ENCODE results near the gene PLCB1.

Gene PLCB1

DNA sequence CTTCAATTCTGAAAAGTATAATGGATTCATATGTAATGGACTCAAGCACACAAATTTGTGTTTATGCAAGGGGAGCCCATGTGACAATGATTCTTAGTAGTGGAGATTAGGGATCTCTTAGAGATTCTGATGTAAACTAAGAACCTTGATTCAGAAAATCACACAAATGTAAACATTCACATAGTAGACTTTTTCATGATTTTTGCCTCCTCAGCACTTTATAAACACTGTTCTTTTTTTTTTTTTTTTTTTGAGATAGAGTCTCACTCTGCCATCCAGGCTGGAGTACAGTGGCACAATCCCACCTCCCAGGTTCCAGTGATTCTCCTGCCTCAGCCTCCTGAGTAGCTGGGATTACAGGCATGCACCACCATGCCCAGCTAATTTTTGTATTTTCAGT is 766.8 kb downstream of the PLCB1 start:
- DNase-seq (ENCODE audit: low spot score): no peak

DNA sequence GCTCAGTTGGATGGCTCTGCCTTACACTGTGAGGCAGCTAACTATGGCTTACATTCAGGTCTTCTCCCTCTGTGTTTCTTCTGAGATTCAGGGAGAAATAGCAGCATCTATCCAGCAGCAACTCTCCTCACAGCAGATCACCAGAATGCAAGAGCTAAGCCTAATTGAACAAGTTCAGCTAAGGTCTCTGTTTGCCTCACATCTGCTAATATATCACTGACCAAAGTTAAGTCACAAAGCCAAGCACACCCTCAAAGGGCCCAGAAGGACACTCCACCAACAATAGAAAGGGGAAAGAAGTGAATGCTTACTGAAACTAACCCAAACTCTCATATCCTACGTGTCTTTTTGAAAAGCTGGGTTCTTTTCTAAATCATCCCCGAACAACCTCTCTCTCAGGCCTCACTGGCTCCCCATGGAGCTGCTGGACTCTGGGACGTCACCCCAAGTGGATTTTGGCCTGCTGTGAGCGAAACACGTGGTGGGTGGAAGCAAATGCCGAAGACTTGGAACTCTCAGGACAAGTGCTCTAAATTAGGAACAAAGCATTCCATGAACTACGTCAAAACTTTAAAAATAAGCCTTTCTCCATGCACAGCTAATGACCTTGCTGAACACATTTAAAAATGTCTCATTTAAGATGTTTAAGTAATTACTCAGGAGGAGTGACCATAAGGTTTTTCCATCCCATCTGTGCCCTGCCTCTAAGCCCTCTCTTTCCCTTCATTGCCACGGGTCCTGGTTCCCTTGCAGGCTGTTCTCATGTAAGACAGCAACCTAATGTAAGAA is 769.4 kb downstream of the PLCB1 start:
- no peak for DNase-seq (ENCODE audit: low spot score)

DNA sequence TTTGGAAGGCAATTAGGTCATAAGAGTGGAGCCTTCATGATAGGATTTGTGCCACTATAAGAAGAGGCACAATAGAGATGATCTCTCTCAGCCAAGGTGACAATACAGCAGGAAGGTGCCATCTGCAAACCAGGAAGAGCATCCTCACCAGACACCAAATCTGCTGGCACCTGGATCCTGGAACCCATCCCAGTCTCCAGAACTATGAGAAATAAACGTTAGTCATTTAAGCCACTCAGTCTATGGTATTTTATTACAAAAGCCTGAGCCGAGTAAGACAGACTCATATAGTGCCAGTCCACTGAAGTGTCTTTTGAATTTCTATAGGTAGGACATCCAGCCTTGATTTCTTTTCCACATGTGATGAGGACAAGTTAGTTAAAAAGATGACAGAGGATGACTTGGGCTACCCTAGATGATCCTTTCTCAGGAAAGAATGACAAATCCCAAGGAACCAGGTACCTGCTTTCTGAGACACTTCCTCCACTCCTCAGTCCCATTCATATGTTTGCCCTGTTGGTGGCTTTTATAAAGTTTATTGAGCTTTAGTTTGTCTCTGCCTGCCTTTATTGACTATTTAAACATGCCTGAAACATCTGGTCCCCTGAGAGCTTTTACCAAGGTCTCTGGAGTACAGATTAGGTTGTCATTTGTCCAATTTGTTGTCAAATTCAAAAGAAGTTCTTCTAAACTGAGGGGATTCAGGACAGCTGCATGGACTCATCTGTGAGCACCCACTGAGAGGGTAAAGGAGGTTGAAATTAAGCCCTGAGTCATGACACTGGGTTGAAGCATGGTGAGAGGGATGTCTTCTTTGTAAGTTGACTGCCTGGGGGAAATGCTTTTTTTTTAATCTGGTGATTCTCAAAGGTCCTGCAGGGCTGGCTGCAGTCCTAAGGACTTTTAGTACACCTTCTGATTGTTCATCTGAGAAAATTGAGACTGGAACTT is 771.9 kb downstream of the PLCB1 start:
- DNase-seq (ENCODE audit: low spot score): no peak

DNA sequence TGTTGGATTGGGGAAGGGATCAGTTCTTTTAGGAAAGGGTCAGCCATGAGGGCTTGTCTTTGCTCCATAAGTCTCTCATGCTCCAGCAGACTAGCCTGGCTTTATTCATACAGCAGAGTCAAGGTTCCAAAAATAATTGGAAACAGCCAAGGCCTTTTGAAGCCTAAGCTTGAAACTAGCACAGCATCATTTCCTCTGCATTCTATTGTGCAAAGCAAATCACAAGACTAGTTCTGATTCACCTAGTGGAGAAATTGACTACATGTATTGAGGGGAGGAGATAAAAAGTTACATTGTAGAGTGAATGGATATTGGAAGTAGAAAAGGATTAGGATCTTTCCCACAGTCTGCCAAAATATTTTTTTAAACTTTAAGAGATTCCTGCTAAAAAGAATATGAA is 777.5 kb downstream of the PLCB1 start:
- no peak for DNase-seq (ENCODE audit: low spot score)

DNA sequence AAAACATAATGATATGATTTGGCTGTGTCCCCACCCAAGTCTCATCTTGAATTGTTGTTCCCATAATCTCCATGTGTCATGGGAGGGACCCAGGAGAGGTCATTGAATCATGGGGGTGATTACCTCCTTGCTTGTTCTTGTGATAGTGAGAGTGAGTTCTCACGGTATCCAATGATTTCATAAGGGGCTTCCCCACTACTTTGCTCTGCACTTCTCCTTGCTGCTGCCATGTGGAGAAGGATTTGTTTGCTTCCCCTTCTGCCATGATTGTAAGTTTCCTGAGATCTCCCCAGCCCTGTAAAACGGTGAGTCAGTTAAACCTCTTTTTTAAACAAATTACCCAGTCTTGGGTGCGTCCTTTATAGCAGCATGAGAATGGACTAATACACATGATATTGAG is 780.0 kb downstream of the PLCB1 start:
- DNase-seq (ENCODE audit: low spot score): no peak

DNA sequence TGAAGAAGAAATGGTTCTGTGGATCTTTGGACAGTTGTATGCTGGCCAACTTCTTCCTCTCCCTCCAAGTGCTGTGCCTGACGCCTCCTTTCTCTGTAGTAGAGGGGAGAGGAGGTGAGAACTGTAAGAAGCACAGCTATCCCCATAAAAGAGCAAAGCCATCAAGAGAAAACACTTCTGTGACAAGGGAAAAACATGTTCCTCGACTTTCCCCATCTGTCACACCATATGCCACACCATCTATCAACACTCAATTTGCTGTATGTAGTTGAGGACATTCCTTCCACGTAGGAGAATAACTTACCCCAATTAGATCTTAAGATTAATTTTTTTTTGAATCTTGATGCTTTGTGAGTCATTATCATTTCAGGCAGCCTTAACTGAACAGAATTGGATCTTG is 780.7 kb downstream of the PLCB1 start:
- no peak for DNase-seq (ENCODE audit: low spot score)

DNA sequence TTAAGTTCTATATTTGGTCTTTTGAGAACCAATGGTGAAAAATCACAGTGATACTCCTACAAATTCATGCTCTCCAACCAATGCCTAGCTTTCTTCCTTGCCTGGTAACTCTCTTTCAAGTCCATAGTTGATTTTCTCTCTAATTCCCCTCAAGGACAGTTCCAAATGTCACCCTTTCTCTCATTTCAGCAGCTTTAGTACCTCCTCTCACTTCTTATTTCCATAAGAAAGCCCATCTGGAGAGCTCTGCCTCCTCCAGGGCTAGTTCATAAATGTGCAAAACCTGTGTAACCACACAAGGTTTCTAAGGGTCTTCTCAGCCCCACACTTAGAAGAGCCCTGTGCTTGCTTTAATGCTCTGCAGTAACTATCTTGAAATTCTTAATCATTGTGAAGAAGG is 781.4 kb downstream of the PLCB1 start:
- no peak for DNase-seq (ENCODE audit: low spot score)

DNA sequence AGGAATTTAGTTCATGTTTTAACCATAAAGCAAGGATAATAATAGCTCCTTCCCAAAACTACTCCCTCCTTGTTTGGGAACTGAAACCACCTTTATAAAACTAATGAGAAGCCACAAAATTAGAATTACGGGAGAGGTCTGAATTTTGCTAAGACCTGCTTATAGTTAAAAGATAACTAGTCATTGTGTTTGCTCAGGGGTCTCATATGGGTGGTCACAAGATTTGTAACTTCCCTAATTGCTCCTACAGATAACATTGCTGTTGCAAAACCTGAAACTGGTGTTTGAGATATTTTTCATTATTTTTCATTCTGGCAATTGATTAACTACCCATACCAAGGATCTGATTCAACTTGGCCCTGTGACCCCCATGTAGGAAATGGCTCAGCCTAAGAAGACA is 782.4 kb downstream of the PLCB1 start:
- DNase-seq (ENCODE audit: low spot score): no peak

DNA sequence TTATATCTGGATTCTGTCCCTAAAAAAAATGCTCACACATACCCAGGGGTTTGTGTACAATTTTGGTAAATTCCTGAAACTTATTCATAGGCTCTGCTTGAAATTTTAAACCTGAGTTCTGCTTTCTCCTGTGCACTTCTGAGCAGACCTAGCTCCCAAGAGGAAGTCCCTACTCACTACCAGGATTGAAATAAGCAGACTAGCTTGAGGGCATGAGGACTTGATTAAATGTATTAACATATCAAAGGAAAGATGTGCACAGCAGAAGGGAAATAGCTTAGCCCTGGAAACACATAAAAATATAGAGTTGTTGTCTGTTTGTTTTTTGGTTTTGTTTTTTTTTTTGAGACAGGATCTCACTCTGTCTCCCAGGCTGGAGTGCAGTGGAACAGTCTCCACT is 785.0 kb downstream of the PLCB1 start:
- DNase-seq (ENCODE audit: low spot score): no peak

DNA sequence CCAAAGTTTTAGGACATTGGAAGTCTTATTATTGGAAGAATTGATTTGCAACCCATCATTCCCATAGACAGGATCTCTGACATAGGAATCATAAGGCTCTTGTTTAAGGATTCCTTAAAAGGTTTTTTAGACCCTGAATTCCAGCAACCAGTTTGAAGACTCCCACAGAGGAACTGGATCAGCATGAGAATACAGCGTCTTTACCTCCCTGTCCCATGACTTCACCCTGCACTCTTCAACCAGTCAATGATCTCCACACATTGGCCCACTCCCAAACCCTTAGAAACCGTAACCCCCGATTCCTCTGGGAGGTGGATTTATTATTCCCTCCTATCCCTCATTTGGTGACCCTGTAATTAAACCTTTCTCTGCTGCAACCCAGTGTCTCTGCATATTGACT is 786.1 kb downstream of the PLCB1 start:
- no peak for DNase-seq (ENCODE audit: low spot score)

DNA sequence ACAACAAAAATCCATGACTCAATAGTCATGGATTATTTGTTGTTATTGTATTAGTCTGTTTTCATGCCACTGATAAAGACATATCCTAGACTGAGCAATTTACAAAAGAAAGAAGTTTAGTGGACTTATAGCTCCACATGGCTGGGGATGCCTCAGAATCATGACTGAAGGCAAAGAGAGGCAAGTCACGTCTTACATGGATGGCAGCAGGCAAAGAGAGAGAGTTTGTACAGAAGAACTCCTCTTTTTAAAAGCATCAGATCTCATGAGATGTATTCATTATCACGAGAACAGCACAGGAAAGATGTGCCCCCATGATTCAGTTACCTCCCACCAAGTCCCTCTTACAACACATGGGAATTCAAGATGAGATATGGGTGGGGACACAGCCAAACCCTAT is 792.5 kb downstream of the PLCB1 start:
- DNase-seq (ENCODE audit: low spot score): no peak

DNA sequence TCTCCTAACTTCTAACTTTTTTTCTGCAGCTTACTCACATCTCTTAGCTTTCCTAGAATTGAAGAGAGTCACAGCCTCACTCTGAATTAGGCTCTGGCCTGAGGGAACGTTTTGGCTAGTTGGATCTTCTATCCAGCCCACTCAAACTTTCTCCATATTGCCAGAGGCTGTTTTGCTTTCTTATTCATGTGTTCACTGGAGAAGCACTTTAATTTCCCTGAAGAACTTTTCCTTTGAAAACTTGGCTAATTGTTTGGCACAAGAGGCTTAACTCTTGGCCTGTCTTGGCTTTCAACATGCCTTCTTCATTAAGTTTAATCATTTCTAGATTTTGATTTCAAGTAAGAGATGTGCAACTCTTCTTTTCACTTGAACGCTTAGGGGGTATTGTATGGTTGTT is 798.7 kb downstream of the PLCB1 start:
- DNase-seq (ENCODE audit: low spot score): no peak

DNA sequence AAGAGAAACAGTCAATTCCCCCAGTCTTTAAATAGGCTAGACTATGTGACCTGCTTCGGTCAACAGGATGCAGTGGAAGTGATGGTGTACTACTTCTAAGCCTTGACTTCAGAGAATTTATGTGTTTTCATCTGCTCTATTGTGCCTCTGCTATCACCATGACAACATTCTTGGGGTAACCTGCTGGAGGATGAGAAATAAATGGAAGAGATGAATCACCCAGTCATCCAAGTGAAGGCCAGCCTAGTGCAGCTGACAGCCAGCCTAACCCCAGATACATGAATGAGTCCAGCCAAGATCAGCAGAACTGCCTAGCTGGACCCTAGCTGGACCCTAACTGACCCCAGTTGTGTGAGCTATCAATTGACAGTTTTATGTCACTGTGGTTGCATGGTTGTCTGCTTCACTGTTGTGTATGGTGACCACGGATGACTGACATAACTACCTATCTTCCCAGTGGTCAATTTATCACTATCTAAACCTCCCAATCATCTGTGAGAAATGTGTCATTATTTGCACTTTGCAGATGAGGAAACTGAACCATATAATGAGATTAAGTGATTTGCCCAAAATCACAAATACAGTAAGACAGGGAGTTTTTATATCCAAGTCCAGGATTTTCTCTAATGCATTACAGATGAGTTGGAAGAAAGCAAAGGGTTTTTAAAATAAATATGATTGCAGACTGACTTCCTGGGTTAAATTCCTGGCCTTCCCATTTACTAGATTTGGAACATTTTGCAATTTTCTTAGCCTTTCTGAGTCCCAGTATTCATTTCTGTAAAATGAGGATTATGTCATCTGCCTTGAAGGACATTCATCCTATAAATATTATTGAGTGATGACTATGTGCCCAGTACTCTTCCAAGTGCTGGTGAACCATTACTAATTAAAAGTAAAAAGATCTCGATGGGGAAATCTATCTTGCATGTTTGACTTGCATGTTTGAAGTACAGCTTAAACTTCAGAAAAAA is 800.4 kb downstream of the PLCB1 start:
- peak; percentile 7 for DNase-seq (ENCODE audit: low spot score)

DNA sequence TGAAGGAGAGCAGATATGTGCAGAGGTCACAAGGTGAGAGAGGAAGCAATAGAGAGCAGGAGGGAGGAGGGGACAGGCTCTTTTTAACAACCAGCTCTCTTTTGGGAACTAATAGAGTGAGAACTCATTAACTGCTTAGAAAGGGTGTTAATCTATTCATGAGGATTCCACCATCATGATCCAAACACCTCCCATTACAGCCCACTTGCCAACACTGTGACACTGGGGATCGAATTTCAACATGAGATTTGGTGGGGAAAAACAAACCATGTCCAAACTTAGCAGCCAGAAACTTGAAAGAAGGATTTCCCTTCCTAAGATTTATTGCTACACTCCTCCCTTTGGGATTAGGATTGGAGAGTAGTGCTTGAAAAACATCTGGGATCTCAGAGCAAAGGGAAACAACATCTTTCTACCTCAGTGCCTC is 801.3 kb downstream of the PLCB1 start:
- no peak for DNase-seq (ENCODE audit: low spot score)

DNA sequence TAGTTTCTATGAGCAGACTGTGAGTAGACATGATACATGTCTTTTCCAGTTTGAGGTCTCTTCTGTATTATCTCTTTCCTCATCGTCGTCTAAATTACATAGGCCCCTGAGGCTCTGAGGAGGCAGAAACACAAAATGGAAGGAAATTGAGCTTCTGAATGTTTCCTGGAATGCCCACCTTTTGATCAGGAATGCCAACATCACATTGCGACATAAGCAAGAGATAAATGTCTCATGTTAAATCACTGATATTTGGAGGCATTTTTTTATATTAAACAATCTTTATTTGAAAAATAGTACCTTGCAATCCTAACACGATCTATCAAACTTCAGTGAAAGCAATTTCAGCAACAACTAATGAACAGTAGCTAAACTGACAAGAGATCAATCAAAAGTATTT is 802.3 kb downstream of the PLCB1 start:
- no peak for DNase-seq (ENCODE audit: low spot score)
